Thyroid gland (tissue), 4 donors: ENCODE results near the gene RARRES2. TPM values are rescaled to one million over a fixed set of nuclear protein-coding genes. Genes with fewer than 3 reads are reported as not detected.
A peak's percentile ranks its signal among the peaks of the same experiment; 100 is the strongest.
"Not testable (repeated sequence)": the region's sequence is repeated elsewhere in the genome, so short reads cannot be mapped to it uniquely, and the experiment has no call there.

ENCODE experiments used
- DNase-seq, 2 donors: peaks; one replicate each; pipeline ENCODE4 v3.0.0-alpha.2; 2019
- H3K27ac ChIP-seq, 3 donors: fragments of 200-600 bp; sonication (generic); 1 replicate in 2 of 3; 2 replicates in 1 of 3; pipeline ENCODE4 v1.5.1; 2016 to 2019; ENCODE audit warnings: mild to moderate bottlenecking in 1 of 3, moderate library complexity in 1 of 3
- H3K27me3 ChIP-seq: fragments of 200-600 bp; sonication (generic); one replicate; pipeline ENCODE4 v1.5.1; 2019
- H3K36me3 ChIP-seq, 2 donors: fragments of 200-600 bp; sonication (generic); one replicate each; pipeline ENCODE4 v1.5.1; 2016 to 2019
- H3K4me1 ChIP-seq, 2 donors: fragments of 200-600 bp; sonication (generic); one replicate each; pipeline ENCODE4 v1.5.1; 2017 to 2019
- H3K4me3 ChIP-seq, 3 donors: fragments of 200-600 bp; sonication (generic); replicated peaks in 1 of 3; 1 replicate in 2 of 3; 2 replicates in 1 of 3; pipeline ENCODE4 v1.5.1; 2016; ENCODE audit warnings: mild to moderate bottlenecking in 1 of 3
- H3K9me3 ChIP-seq: fragments of 200-600 bp; sonication (generic); one replicate; pipeline ENCODE4 v1.5.1; 2017
- CTCF ChIP-seq, 6 experiments: fragments of 200-600 bp in 3 of 6; fragments of 450-650 bp in 3 of 6; sonication (generic) in 3 of 6; IDR thresholded peaks; one replicate each; pipeline ENCODE4 v1.5.1; 2016 to 2019; ENCODE audit warnings: antibody characterized with exemption in 6 of 6, mild to moderate bottlenecking in 2 of 6, inconsistent platforms in 1 of 6, moderate library complexity in 1 of 6
- POLR2A ChIP-seq, 2 donors: fragments of 450-650 bp; IDR thresholded peaks; one replicate each; pipeline ENCODE4 v1.6.1; 2017; ENCODE audit warnings: antibody characterized with exemption in 2 of 2, mild to moderate bottlenecking in 2 of 2, moderate library complexity in 1 of 2
- WGBS, 2 donors: methylation state at CpG; one replicate each; pipeline ENCODE4 v1.1.5; 2017; 5-methylcytosine and 5-hydroxymethylcytosine counted together
- intact Hi-C: fragments of 100-400 bp; cut with DNase I; formaldehyde crosslinking; loops from one replicate; pipeline ENCODE4 v1.15.1; 2023
- total RNA-seq, 4 donors: library from RNA; depleted of rRNA; stranded (reverse); fragments of >200 nt; gene quantifications; one replicate each; pipeline ENCODE4 v1.2.3, GENCODE V29; 2016

The RARRES2 gene
- total RNA-seq, 4 donors from 2014 or later = 22.2 to 137 (median 54.8) TPM

- H3K27ac ChIP-seq = peak overlapping the region in 2 of 3 donors; percentile 90 to 96
- H3K27me3 ChIP-seq = no peaks in the 10 kb centered on the region
- TF ChIP-seq POLR2A (IDR thresholded peaks at IDR 0.05) (no peak), CTCF (IDR thresholded peaks at IDR 0.05) (no peak)
- intact Hi-C loops = no loop called here
- no peaks in the 10 kb centered on the region for H3K9me3 ChIP-seq
- H3K4me3 ChIP-seq = peak overlapping the region; percentile 46 to 84 (median 46)
- no peak for DNase-seq
- peaks cover 13 to 31% of the 10 kb centered on the region in 2 donors for H3K4me1 ChIP-seq
- WGBS, 2 donors = 79 to 83% methylated on average over 4 of the region's 4 CpGs
- H3K36me3 ChIP-seq = no peaks in the 10 kb centered on the region
Observed at GRCh38 chr7:150322114-150322832, 19.2 kb downstream of the RARRES2 start.

- Histone ChIP-seq H3K27ac (no peak overlapping the region), H3K9me3 (no peaks in the 10 kb centered on the region), H3K27me3 (no peaks in the 10 kb centered on the region), H3K36me3 (no peaks in the 10 kb centered on the region), H3K4me1 (peaks cover 13 to 31% of the 10 kb centered on the region in 2 donors), H3K4me3 (no peak overlapping the region)
- TF ChIP-seq CTCF (IDR thresholded peaks at IDR 0.05) (no peak), POLR2A (IDR thresholded peaks at IDR 0.05) (no peak)
- 94 to 95% methylated on average over 3 of the region's 3 CpGs for WGBS, 2 donors
- no peak for DNase-seq
- intact Hi-C loops = no loop called here
Observed at GRCh38 chr7:150321788-150322113, 19.7 kb downstream of the RARRES2 start.

- WGBS, 2 donors = 66 to 70% methylated on average over 7 of the region's 7 CpGs
- H3K27me3 ChIP-seq = no peaks in the 10 kb centered on the region
- H3K4me3 ChIP-seq = no peak overlapping the region
- intact Hi-C loops = no loop called here
- DNase-seq = no peak
- H3K27ac ChIP-seq = no peak overlapping the region
- H3K4me1 ChIP-seq = peaks cover 5 to 9% of the 10 kb centered on the region in 2 donors
- TF ChIP-seq POLR2A (IDR thresholded peaks at IDR 0.05) = no peak
- no peak for TF ChIP-seq CTCF (IDR thresholded peaks at IDR 0.05)
- no peaks in the 10 kb centered on the region for H3K36me3 ChIP-seq
- H3K9me3 ChIP-seq = no peaks in the 10 kb centered on the region
Observed at GRCh38 chr7:150317748-150318444, 23.5 kb downstream of the RARRES2 start.

GRCh38 chr7:150316987-150317386 is 24.4 kb downstream of the RARRES2 start:
- intact Hi-C loops, H3K4me1 ChIP-seq, DNase-seq, H3K27ac ChIP-seq, H3K4me3 ChIP-seq, H3K36me3 ChIP-seq, H3K27me3 ChIP-seq, H3K9me3 ChIP-seq: not testable (repeated sequence)
- WGBS, 2 donors = 93 to 97% methylated on average over 6 of the region's 6 CpGs

GRCh38 chr7:150314639-150315239 is 26.7 kb downstream of the RARRES2 start:
- H3K4me1 ChIP-seq = no peaks in the 10 kb centered on the region
- no peak for TF ChIP-seq POLR2A (IDR thresholded peaks at IDR 0.05)
- no peak overlapping the region for H3K4me3 ChIP-seq
- 97 to 98% methylated on average over 5 of the region's 5 CpGs for WGBS, 2 donors
- no peaks in the 10 kb centered on the region for H3K36me3 ChIP-seq
- no peaks in the 10 kb centered on the region for H3K27me3 ChIP-seq
- no peak for DNase-seq
- H3K9me3 ChIP-seq = no peaks in the 10 kb centered on the region
- no peak overlapping the region for H3K27ac ChIP-seq
- intact Hi-C loops = no loop called here

- no peak overlapping the region for H3K4me3 ChIP-seq
Observed at GRCh38 chr7:150313870-150314269, 27.6 kb downstream of the RARRES2 start.

More at GRCh38 chr7:150313870-150314269, 27.6 kb downstream of the RARRES2 start:
- WGBS, 2 donors = 88 to 92% methylated on average over 3 to 6 of the region's 6 CpGs
- no peak for DNase-seq
- no peak overlapping the region for H3K27ac ChIP-seq
- H3K36me3 ChIP-seq = no peaks in the 10 kb centered on the region
- TF ChIP-seq CTCF (IDR thresholded peaks at IDR 0.05) (no peak), POLR2A (IDR thresholded peaks at IDR 0.05) (no peak)
- H3K9me3 ChIP-seq = no peaks in the 10 kb centered on the region
- H3K27me3 ChIP-seq = no peaks in the 10 kb centered on the region
- H3K4me1 ChIP-seq = no peaks in the 10 kb centered on the region
- intact Hi-C loops = no loop called here
